Peyer's patch (tissue), 4 donors: ENCODE results near the gene GYS1.

Experiments used
- CTCF ChIP-seq, 6 experiments: fragments of 450-650 bp in 4 of 6; fragments of 200-600 bp in 2 of 6; sonication (generic) in 1 of 6; IDR thresholded peaks; one replicate each; pipeline ENCODE4 v1.5.1; 2017 to 2019; ENCODE audit warnings: antibody characterized with exemption in 6 of 6, mild to moderate bottlenecking in 3 of 6, moderate library complexity in 1 of 6
- POLR2A ChIP-seq, 2 donors: fragments of 450-650 bp; IDR thresholded peaks; one replicate each; pipeline ENCODE4 v1.5.1; 2017; ENCODE audit warnings: antibody characterized with exemption in 2 of 2, mild to moderate bottlenecking in 2 of 2, moderate library complexity in 2 of 2

- TF ChIP-seq CTCF (IDR thresholded peaks at IDR 0.05) (no peak), POLR2A (IDR thresholded peaks at IDR 0.05) (no peak)
These were observed 4.8 kb downstream of the GYS1 start for GRCh38 chr19:48988286-48988685.
